IMR-90 (cell line): ENCODE measurements around the gene ERCC1. TPM values are rescaled to one million over a fixed set of nuclear protein-coding genes. Genes with fewer than 3 reads are reported as not detected.

Source experiments
- ATAC-seq: fragments of 200-7000 bp; cut with Tn5 transposase; 2 replicates; pipeline ENCODE4 v1.9.1; 2020; ENCODE audit warnings: low read depth, mild to moderate bottlenecking, moderate library complexity
- BruUV-seq: library from RNA; stranded (reverse); fragments of 400-500 nt; replicated peaks from 2 replicates; lab custom pipeline; 2021; lab: Mats Ljungman, UMichigan
- CTCF ChIA-PET: fragments of 300-600 bp; formaldehyde crosslinking; extraction: SDS; loops from one replicate; lab custom pipeline; 2021; ENCODE audit warnings: antibody characterized with exemption; lab: Yijun Ruan, JAX
- POLR2A ChIA-PET: fragments of 300-600 bp; sonication (Branson Sonifier 250); formaldehyde crosslinking; loops from one replicate; lab custom pipeline; 2022; ENCODE audit warnings: antibody characterized with exemption; ENCODE audit not compliant: unreplicated experiment; lab: Charles Lee
- DNase-seq: peaks from one replicate; pipeline ENCODE4 v3.0.0; 2013
- H2AFZ ChIP-seq: replicated peaks from 2 replicates; pipeline ENCODE3; 2013; ENCODE audit warnings: low read length, mild to moderate bottlenecking; ENCODE audit not compliant: poor library complexity
- H2AK5ac ChIP-seq: 2 replicates; pipeline ENCODE4 v1.6.1; 2013; ENCODE audit warnings: low read depth, low read length, inconsistent platforms
- H2AK9ac ChIP-seq: replicated peaks from 2 replicates; pipeline ENCODE3; 2013; ENCODE audit warnings: mild to moderate bottlenecking, low read depth, low read length, moderate library complexity; ENCODE audit not compliant: poor library complexity
- H2BK120ac ChIP-seq: 2 replicates; pipeline ENCODE4 v1.6.1; 2013; ENCODE audit warnings: low read depth, low read length, inconsistent platforms
- H2BK15ac ChIP-seq: 3 replicates; pipeline ENCODE4 v1.6.1; 2013; ENCODE audit warnings: low read depth, low read length, inconsistent platforms
- H2BK20ac ChIP-seq: 2 replicates; pipeline ENCODE4 v1.6.1; 2013; ENCODE audit warnings: low read depth, mild to moderate bottlenecking, inconsistent platforms, low read length, moderate library complexity
- H2BK5ac ChIP-seq: 2 replicates; pipeline ENCODE4 v1.6.1; 2013; ENCODE audit warnings: mild to moderate bottlenecking, low read depth, low read length, inconsistent platforms; ENCODE audit not compliant: poor library complexity, severe bottlenecking
- H3K14ac ChIP-seq: replicated peaks from 2 replicates; pipeline ENCODE4 v1.6.1; 2013; ENCODE audit warnings: low read depth, low read length, inconsistent platforms
- H3K18ac ChIP-seq: 2 replicates; pipeline ENCODE4 v1.6.1; 2013; ENCODE audit warnings: low read depth, low read length, control low read depth
- H3K23ac ChIP-seq: 2 replicates; pipeline ENCODE4 v1.6.1; 2013; ENCODE audit warnings: low read depth, low read length, inconsistent platforms
- H3K27ac ChIP-seq: 2 replicates; pipeline ENCODE4 v1.5.1; 2013; ENCODE audit warnings: mild to moderate bottlenecking, control low read depth, low read length; ENCODE audit not compliant: insufficient read depth
- H3K27me3 ChIP-seq: 2 replicates; pipeline ENCODE4 v1.6.1; 2013; ENCODE audit warnings: low read length; ENCODE audit not compliant: control insufficient read depth, insufficient read depth
- H3K36me3 ChIP-seq: 2 replicates; pipeline ENCODE4 v1.6.1; 2013; ENCODE audit warnings: low read length, mixed read lengths; ENCODE audit not compliant: control insufficient read depth, insufficient read depth
- H3K4ac ChIP-seq: 2 replicates; pipeline ENCODE4 v1.6.1; 2013; ENCODE audit warnings: low read depth, low read length, inconsistent platforms
- H3K4me1 ChIP-seq: 2 replicates; pipeline ENCODE4 v1.6.1; 2013; ENCODE audit warnings: low read length, mixed read lengths; ENCODE audit not compliant: control insufficient read depth, insufficient read depth
- H3K4me2 ChIP-seq: 2 replicates; pipeline ENCODE4 v1.6.1; 2013; ENCODE audit warnings: low read depth, mild to moderate bottlenecking, control low read depth, low read length, moderate library complexity
- H3K4me3 ChIP-seq: 2 replicates; pipeline ENCODE4 v1.5.1; 2013; ENCODE audit warnings: low read depth, mild to moderate bottlenecking, control low read depth, low read length, moderate library complexity; ENCODE audit not compliant: insufficient read depth
- H3K56ac ChIP-seq: 2 replicates; pipeline ENCODE4 v1.6.1; 2013; ENCODE audit warnings: low read length, inconsistent platforms; ENCODE audit not compliant: insufficient read depth; ENCODE audit errors: extremely low read depth
- H3K79me1 ChIP-seq, 2 experiments: 2 replicates each; pipeline ENCODE4 v1.6.1; 2013; ENCODE audit warnings: low read length in 2 of 2, inconsistent platforms in 1 of 2, low read depth in 1 of 2
- H3K9ac ChIP-seq: 2 replicates; pipeline ENCODE4 v1.6.1; 2013; ENCODE audit warnings: low read depth, low read length, control low read depth
- H3K9me1 ChIP-seq: 2 replicates; pipeline ENCODE4 v1.6.1; 2013; ENCODE audit warnings: low read length, inconsistent platforms; ENCODE audit not compliant: insufficient read depth
- H3K9me3 ChIP-seq: 2 replicates; pipeline ENCODE4 v1.6.1; 2013; ENCODE audit warnings: low read length; ENCODE audit not compliant: control insufficient read depth, insufficient read depth
- H4K20me1 ChIP-seq: 2 replicates; pipeline ENCODE4 v1.6.1; 2013; ENCODE audit warnings: low read length, inconsistent platforms; ENCODE audit not compliant: insufficient read depth
- H4K5ac ChIP-seq: 2 replicates; pipeline ENCODE4 v1.6.1; 2013; ENCODE audit warnings: mild to moderate bottlenecking, low read depth, low read length, control low read depth
- H4K8ac ChIP-seq, 2 experiments: 2 replicates each; pipeline ENCODE4 v1.6.1; 2013; ENCODE audit warnings: low read depth in 2 of 2, low read length in 2 of 2, control low read depth in 1 of 2, inconsistent platforms in 1 of 2
- H4K91ac ChIP-seq: 2 replicates; pipeline ENCODE4 v1.6.1; 2013; ENCODE audit warnings: low read depth, low read length, inconsistent platforms; ENCODE audit not compliant: insufficient read depth
- CHD1 ChIP-seq: IDR thresholded peaks from 2 replicates; pipeline ENCODE4 v1.6.1; 2012; ENCODE audit warnings: low read depth, low read length, improper control_type of control experiment
- CTCF ChIP-seq: conservative IDR thresholded peaks from 2 replicates; pipeline ENCODE4 v1.5.1; 2012; ENCODE audit warnings: mild to moderate bottlenecking, low read depth, low read length, improper control_type of control experiment
- MAZ ChIP-seq: IDR thresholded peaks from 2 replicates; pipeline ENCODE4 v1.6.1; 2012; ENCODE audit warnings: low read depth, mild to moderate bottlenecking, low read length, improper control_type of control experiment, moderate library complexity, borderline replicate concordance
- MXI1 ChIP-seq: IDR thresholded peaks from 2 replicates; pipeline ENCODE4 v1.6.1; 2012; ENCODE audit warnings: low read depth, mild to moderate bottlenecking, low read length, moderate library complexity, borderline replicate concordance
- NFE2L2 ChIP-seq: fragments of 150-350 bp; IDR thresholded peaks from 2 replicates; pipeline ENCODE4 v1.6.1; 2016; ENCODE audit warnings: low read depth, mild to moderate bottlenecking, low read length
- RAD21 ChIP-seq: IDR thresholded peaks from 2 replicates; pipeline ENCODE4 v1.6.1; 2012; ENCODE audit warnings: low read length, improper control_type of control experiment
- RCOR1 ChIP-seq: IDR thresholded peaks from 2 replicates; pipeline ENCODE4 v1.6.1; 2012; ENCODE audit warnings: mild to moderate bottlenecking, low read length, improper control_type of control experiment; ENCODE audit not compliant: insufficient replicate concordance
- RFX5 ChIP-seq: IDR thresholded peaks from 2 replicates; pipeline ENCODE4 v1.8.0; 2012; ENCODE audit warnings: low read depth, mild to moderate bottlenecking, low read length, moderate library complexity
- WGBS, 2 experiments: methylation state at CpG; one replicate each; pipeline versions ENCODE4 v1.1.5 to v1.1.7; 2013; ENCODE audit warnings: missing lambda C conversion rate in 2 of 2; ENCODE audit not compliant: insufficient read length in 1 of 2; ENCODE audit errors: extremely low coverage in 2 of 2; 5-methylcytosine and 5-hydroxymethylcytosine counted together
- dilution Hi-C: fragments of 300-500 bp; cut with HindIII; formaldehyde crosslinking; loops from one replicate; pipeline ENCODE4 v1.14.3; 2018; ENCODE audit warnings: low sequenced_read_pairs; ENCODE audit not compliant: unreplicated experiment
- in situ Hi-C: fragments of 300-500 bp; cut with MboI; formaldehyde crosslinking; loops from 3 replicates; pipeline ENCODE4 v1.14.3; 2019; ENCODE audit warnings: low sequenced_read_pairs, inconsistent platforms, mixed read lengths
- intact Hi-C: fragments of 100-400 bp; cut with micrococcal nuclease; formaldehyde crosslinking; loops from 2 replicates; pipeline ENCODE4 v1.10.0; 2022
- polyA plus RNA-seq, 3 experiments: library from polyadenylated mRNA; depleted of rRNA; stranded (reverse); fragments of >200 nt; gene quantifications; 2 replicates each; pipeline ENCODE4 v1.2.3, GENCODE V29; 2012; ENCODE audit warnings: low replicate concordance in 1 of 3
- total RNA-seq: library from RNA; depleted of rRNA; stranded (reverse); fragments of >200 nt; gene quantifications from 2 replicates; pipeline ENCODE4 v1.2.3, GENCODE V29; 2012

Gene ERCC1
- total and polyA plus RNA-seq, 2 of the 4 experiments (the other 2 are of a cell fraction), result 84.2 to 132 TPM

- Histone ChIP-seq H3K4me1 (peaks cover 4% of the 10 kb centered on the region), H4K5ac (no peak overlapping the region), H3K27ac (no peak overlapping the region), H3K27me3 (no peaks in the 10 kb centered on the region), H3K23ac (peak overlapping the region; percentile 39; the same call in 1 of the 2 replicates), H3K4ac (no peak overlapping the region), H3K14ac (no peak overlapping the region), H3K56ac (no peak overlapping the region), H2BK20ac (no peak overlapping the region), H3K79me1 (peaks cover 21 to 35% of the 10 kb centered on the region in 2 experiments), H3K4me2 (peak overlapping the region; percentile 10; the same call in 1 of the 2 replicates), H3K9me1 (peaks cover 13% of the 10 kb centered on the region), H2BK15ac (no peak overlapping the region), H2AFZ (no peak overlapping the region), H3K9me3 (no peaks in the 10 kb centered on the region), H4K91ac (no peak overlapping the region), H3K18ac (no peak overlapping the region), H2BK5ac (no peak overlapping the region), H2AK5ac (peak overlapping the region; percentile 16; the same call in 1 of the 2 replicates), H3K4me3 (no peak overlapping the region), H3K36me3 (peaks cover 11% of the 10 kb centered on the region), H3K9ac (no peak overlapping the region), H4K8ac (no peak overlapping the region), H2BK120ac (no peak overlapping the region), H2AK9ac (peak overlapping the region; percentile 48), H4K20me1 (no peaks in the 10 kb centered on the region)
- TF ChIP-seq MAZ, result no peak
- no peak for TF ChIP-seq CTCF
- no peak for TF ChIP-seq NFE2L2
- TF ChIP-seq RAD21, result no peak
- no peak for TF ChIP-seq RFX5
- TF ChIP-seq MXI1, result no peak
- no peak for TF ChIP-seq RCOR1
- no peak for TF ChIP-seq CHD1
- ATAC-seq, result no peak
- no TSS peak for BruUV-seq
- DNase-seq, result no peak
- 96% methylated on average over 4 of the region's 11 CpGs; no CpG with 5 or more reads in 1 of the 2 experiments for WGBS, 2 experiments
- intact Hi-C loops, result no loop called here
- ChIA-PET CTCF (interaction anchor here (1.1 kb wide), 1 partner anchor 70 kb away, joined by 3 read pairs; no protein-coding TSS in a partner anchor), POLR2A (no interaction called here)
- in situ Hi-C loops, result no loop called here
- dilution Hi-C loops, result no loop called here
Measured at GRCh38 chr19:45368737-45369340, 54.9 kb downstream of the ERCC1 start.
